ENCODE measurements around the gene CENPF. TPM values are rescaled to one million over a fixed set of nuclear protein-coding genes. Genes with fewer than 3 reads are reported as not detected.

CENPF gene
- total RNA-seq, 3 donors from 2014 or later (not counting 1 experiment from before 2014, with no cell fraction given) = 3.8 to 6.6 (median 4.0) TPM

DNA sequence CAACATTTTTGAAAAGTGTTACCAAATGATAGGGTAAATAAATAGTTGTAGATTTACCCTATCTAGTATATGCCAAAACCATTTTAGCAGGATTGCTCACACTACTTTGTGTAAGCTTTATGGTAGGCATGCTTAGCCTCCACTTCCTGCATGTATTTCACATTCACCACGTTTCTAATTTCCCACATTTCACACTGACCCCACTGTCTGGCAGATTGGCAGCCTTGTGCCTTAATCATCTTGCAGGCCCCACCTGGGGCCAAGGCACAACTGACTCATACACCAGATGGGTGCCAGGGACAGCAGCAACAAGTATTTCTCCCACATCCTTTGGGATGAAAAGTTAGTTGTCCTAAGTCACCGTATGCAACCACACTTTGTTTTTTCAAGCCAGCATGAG is 21.2 kb upstream of the CENPF start:
- Mint-ChIP-seq H3K4me1 (no peaks in the 10 kb centered on the region), H3K27me3 (ENCODE audit: low read depth in 2 of 2) (peaks cover 0 to 8% of the 10 kb centered on the region in 2 donors), H3K9me3 (no peaks in the 10 kb centered on the region), H3K36me3 (peaks cover 1% of the 10 kb centered on the region), H3K4me3 (no peak overlapping the region), H3K27ac (no peak overlapping the region)
- Histone ChIP-seq H3K9me3 (ENCODE audit: control insufficient read depth, insufficient read depth, low read length) (peaks cover 6% of the 10 kb centered on the region), H3K4me1 (ENCODE audit: control insufficient read depth, insufficient read depth, low read length) (no peaks in the 10 kb centered on the region), H3K4me3 (ENCODE audit: low read length) (no peak overlapping the region), H3K27ac (ENCODE audit: low read length) (no peak overlapping the region), H3K36me3 (ENCODE audit: control insufficient read depth, insufficient read depth, low read length) (no peaks in the 10 kb centered on the region), H3K27me3 (ENCODE audit: control insufficient read depth, insufficient read depth, low read length) (no peaks in the 10 kb centered on the region)
- TF ChIP-seq, protein P1, sequence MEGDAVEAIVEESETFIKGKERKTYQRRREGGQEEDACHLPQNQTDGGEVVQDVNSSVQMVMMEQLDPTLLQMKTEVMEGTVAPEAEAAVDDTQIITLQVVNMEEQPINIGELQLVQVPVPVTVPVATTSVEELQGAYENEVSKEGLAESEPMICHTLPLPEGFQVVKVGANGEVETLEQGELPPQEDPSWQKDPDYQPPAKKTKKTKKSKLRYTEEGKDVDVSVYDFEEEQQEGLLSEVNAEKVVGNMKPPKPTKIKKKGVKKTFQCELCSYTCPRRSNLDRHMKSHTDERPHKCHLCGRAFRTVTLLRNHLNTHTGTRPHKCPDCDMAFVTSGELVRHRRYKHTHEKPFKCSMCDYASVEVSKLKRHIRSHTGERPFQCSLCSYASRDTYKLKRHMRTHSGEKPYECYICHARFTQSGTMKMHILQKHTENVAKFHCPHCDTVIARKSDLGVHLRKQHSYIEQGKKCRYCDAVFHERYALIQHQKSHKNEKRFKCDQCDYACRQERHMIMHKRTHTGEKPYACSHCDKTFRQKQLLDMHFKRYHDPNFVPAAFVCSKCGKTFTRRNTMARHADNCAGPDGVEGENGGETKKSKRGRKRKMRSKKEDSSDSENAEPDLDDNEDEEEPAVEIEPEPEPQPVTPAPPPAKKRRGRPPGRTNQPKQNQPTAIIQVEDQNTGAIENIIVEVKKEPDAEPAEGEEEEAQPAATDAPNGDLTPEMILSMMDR (IDR thresholded peaks at IDR 0.05) = no peak
- intact Hi-C loops (cut with micrococcal nuclease) = no loop called here
- no peak for ATAC-seq
- DNase-seq = no peak
- WGBS (ENCODE audit: insufficient coverage) = 49% methylated on average over 2 of the region's 2 CpGs

DNA sequence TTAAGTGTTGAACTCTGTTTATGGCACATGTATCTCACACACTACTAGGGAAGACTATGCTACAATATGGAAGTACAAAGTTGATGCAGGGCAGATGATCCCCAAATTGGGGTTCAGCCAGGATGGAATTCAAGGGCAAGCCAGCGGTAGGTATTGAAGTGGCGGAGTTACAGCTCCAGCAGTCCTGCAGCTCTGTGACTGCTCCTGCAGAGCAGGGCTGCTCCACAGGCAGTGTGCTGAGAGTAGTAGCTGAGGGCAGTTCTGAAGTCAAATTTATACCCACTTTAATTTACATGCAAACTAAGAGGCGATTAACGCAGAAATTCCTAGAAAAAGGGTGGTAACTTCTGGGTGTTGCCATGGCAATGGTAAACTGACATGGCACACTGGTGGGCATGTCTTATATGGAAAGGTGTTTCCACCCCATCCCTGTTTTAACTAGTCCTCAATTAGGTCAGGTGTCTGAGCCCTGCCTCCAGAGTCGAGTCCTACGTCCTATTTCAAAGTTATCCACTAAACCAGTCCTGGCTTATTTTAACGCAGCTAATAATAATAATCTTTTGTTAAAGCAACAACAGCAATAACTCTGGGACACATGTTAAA is 20.6 kb upstream of the CENPF start:
- intact Hi-C loops (cut with micrococcal nuclease) = no loop called here
- Histone ChIP-seq H3K27ac (ENCODE audit: low read length) (no peak overlapping the region), H3K4me1 (ENCODE audit: control insufficient read depth, insufficient read depth, low read length) (no peaks in the 10 kb centered on the region), H3K9me3 (ENCODE audit: control insufficient read depth, insufficient read depth, low read length) (no peaks in the 10 kb centered on the region), H3K27me3 (ENCODE audit: control insufficient read depth, insufficient read depth, low read length) (no peaks in the 10 kb centered on the region), H3K4me3 (ENCODE audit: low read length) (no peak overlapping the region), H3K36me3 (ENCODE audit: control insufficient read depth, insufficient read depth, low read length) (no peaks in the 10 kb centered on the region)
- DNase-seq (no peak), ATAC-seq (no peak)
- no peaks in the 10 kb centered on the region for H3K9me3 Mint-ChIP-seq
- TF ChIP-seq, protein P1 (IDR thresholded peaks at IDR 0.05) = no peak
- WGBS (ENCODE audit: insufficient coverage) = 83% methylated on average over 7 of the region's 7 CpGs
- H3K36me3 Mint-ChIP-seq = no peaks in the 10 kb centered on the region
- H3K4me3 Mint-ChIP-seq = no peak overlapping the region
- H3K27me3 Mint-ChIP-seq (ENCODE audit: low read depth in 2 of 2) = peaks cover 0 to 8% of the 10 kb centered on the region in 2 donors
- no peak overlapping the region for H3K27ac Mint-ChIP-seq
- H3K4me1 Mint-ChIP-seq = no peaks in the 10 kb centered on the region

DNA sequence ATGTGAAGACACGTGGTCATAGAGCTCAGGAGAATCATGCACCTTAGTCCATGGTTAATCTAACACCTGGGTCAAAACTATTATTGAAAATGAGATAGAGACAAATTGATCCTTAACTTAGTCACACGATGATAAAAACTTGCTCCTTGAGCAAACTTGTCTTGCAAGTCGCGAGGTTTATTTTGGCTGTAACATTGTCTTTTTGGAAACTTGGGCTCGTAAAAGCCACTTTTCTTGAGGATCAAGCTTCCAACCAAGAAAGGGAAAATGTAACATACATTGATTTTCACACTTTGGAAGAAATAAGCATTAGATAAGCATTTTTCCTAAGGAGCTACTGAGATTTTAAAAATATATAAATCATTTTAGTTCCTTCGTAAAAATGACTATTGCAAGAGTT is 19.9 kb upstream of the CENPF start:
- ATAC-seq (no peak), DNase-seq (no peak)
- H3K4me3 Mint-ChIP-seq = no peak overlapping the region
- 91% methylated on average over 5 of the region's 6 CpGs for WGBS (ENCODE audit: insufficient coverage)
- no peaks in the 10 kb centered on the region for H3K9me3 Mint-ChIP-seq
- H3K27me3 ChIP-seq (ENCODE audit: control insufficient read depth, insufficient read depth, low read length) = no peaks in the 10 kb centered on the region
- H3K4me1 ChIP-seq (ENCODE audit: control insufficient read depth, insufficient read depth, low read length) = no peaks in the 10 kb centered on the region
- intact Hi-C loops (cut with micrococcal nuclease) = no loop called here
- H3K9me3 ChIP-seq (ENCODE audit: control insufficient read depth, insufficient read depth, low read length) = no peaks in the 10 kb centered on the region
- peaks cover 0 to 8% of the 10 kb centered on the region in 2 donors for H3K27me3 Mint-ChIP-seq (ENCODE audit: low read depth in 2 of 2)
- no peaks in the 10 kb centered on the region for H3K36me3 ChIP-seq (ENCODE audit: control insufficient read depth, insufficient read depth, low read length)
- H3K4me3 ChIP-seq (ENCODE audit: low read length) = no peak overlapping the region
- H3K36me3 Mint-ChIP-seq = no peaks in the 10 kb centered on the region
- H3K27ac ChIP-seq (ENCODE audit: low read length) = no peak overlapping the region
- H3K27ac Mint-ChIP-seq = no peak overlapping the region
- TF ChIP-seq, protein P1 (IDR thresholded peaks at IDR 0.05) = no peak
- H3K4me1 Mint-ChIP-seq = no peaks in the 10 kb centered on the region

Measured in natural killer cell (primary cell).